Heart right ventricle (tissue), 16 donors: ENCODE results near the gene NIP7. TPM values are rescaled to one million over a fixed set of nuclear protein-coding genes. Genes with fewer than 3 reads are reported as not detected.
A peak's percentile ranks its signal among the peaks of the same experiment; 100 is the strongest.

ENCODE experiments used
- ATAC-seq, 8 donors: fragments of 200-7000 bp; cut with Tn5 transposase; one replicate each; pipeline ENCODE4 v1.9.1; 2020; ENCODE audit warnings: mild to moderate bottlenecking in 8 of 8, moderate library complexity in 8 of 8, moderate number of reproducible peaks in 1 of 8
- DNase-seq, 2 donors: peaks; one replicate each; pipeline ENCODE4 v3.0.0-alpha.2; 2020
- H3K27ac ChIP-seq, 10 donors: fragments of 200-600 bp; sonication (generic) in 2 of 10; one replicate each; pipeline versions ENCODE4 v1.5.0 to v1.8.0; 2020 to 2022; ENCODE audit warnings: mild to moderate bottlenecking in 3 of 10
- H3K27me3 ChIP-seq, 7 donors: fragments of 200-600 bp; one replicate each; pipeline ENCODE4 v1.8.0; 2021 to 2022; ENCODE audit warnings: mild to moderate bottlenecking in 2 of 7
- H3K36me3 ChIP-seq, 9 donors: fragments of 200-600 bp; sonication (generic) in 1 of 9; one replicate each; pipeline versions ENCODE4 v1.5.0 to v1.8.0; 2020 to 2022; ENCODE audit warnings: mild to moderate bottlenecking in 2 of 9
- H3K4me1 ChIP-seq, 9 donors: fragments of 200-600 bp; sonication (generic) in 1 of 9; one replicate each; pipeline versions ENCODE4 v1.5.0 to v1.8.0; 2020 to 2022; ENCODE audit warnings: mild to moderate bottlenecking in 4 of 9
- H3K4me3 ChIP-seq, 10 donors: fragments of 200-600 bp; sonication (generic) in 2 of 10; one replicate each; pipeline versions ENCODE4 v1.5.0 to v1.8.0; 2020 to 2022; ENCODE audit warnings: mild to moderate bottlenecking in 7 of 10, moderate library complexity in 2 of 10
- H3K9me3 ChIP-seq, 11 donors: fragments of 200-600 bp in 10 of 11; sonication (generic) in 2 of 11; one replicate each; pipeline versions ENCODE4 v1.5.0 to v1.8.0; 2013 to 2022; ENCODE audit warnings: mild to moderate bottlenecking in 2 of 11, control low read depth in 1 of 11, moderate library complexity in 1 of 11
- CTCF ChIP-seq, 9 donors: fragments of 200-600 bp; sonication (generic) in 2 of 9; IDR thresholded peaks; one replicate each; pipeline versions ENCODE4 v1.5.0 to v1.8.0; 2021 to 2022; ENCODE audit warnings: antibody characterized with exemption in 9 of 9, mild to moderate bottlenecking in 5 of 9, moderate library complexity in 1 of 9
- WGBS, 2 donors: extraction: QIAGEN DNeasy Blood & Tissue Kit; methylation state at CpG; one replicate each; pipeline ENCODE4 v1.1.7; 2013; ENCODE audit warnings: inconsistent platforms in 1 of 2; 5-methylcytosine and 5-hydroxymethylcytosine counted together
- intact Hi-C, 10 donors: fragments of 100-400 bp; cut with DNase I; formaldehyde crosslinking; loops; one replicate each; pipeline versions ENCODE4 v1.11.1 to v1.14.2; 2022
- polyA plus RNA-seq, 2 donors: library from polyadenylated mRNA; stranded (reverse); fragments of 200-250 nt; gene quantifications; one replicate each; pipeline ENCODE4 v1.2.3, GENCODE V29; 2013
- total RNA-seq, 10 donors: library from RNA; stranded (reverse); fragmentation: NEBNext Ultra II Directional in 3 of 10; extraction: Animal tissue kit (Norgen Biotek cat#: 25700) in 3 of 10; gene quantifications; one replicate each; pipeline versions ENCODE4 v1.2.1 to v1.2.4, GENCODE V29; 2021 to 2023
- donor health status: Arrhythmogenic right ventricular cardiomyopathy.
- donor health status: ischemic (EF 13 %, LVEDD 7.1; RV severe dilation, severe dysfunction).
- donor health status: healthy with polysubstance abuse.
- donor health status: DM: no; HTN: yes; CAD: no.
- donor health status: DM: no; HTN: no; CAD: no.
- donor health status: ischemic (EF 25% LVEDD 6.9; RV normal size, moderate dysfunction).
- donor health status: ischemic (EF 25% LVEDD 5.7; RV mildly dilated, moderate dysfunction).
- donor health status: healthy.
- donor health status: DM: yes; HTN: yes; CAD: no.
- donor health status: Ischemic cardiomyopathy.
- donor health status: ischemic (EF 35%, LVEDD 5.7; RV mildly dilated, moderate dysfunction).
- donor health status: nonischemic (EF 11% LVEDD 7.7; RV severe dilation, severe dysfunction).
- donor health status: DM: yes; HTN: yes; CAD: no.
- donor health status: PGD.
- donor health status: ischemic (EF 29% LVEDD 5.4; RV normal size, mild dysfunction).
- donor health status: nonischemic (EF 23%, LVEDD 6.1; RV moderate dilation, normal function).

Gene NIP7
- total and polyA plus RNA-seq, 12 donors = 6.1 to 15.8 (median 8.0) TPM

DNA sequence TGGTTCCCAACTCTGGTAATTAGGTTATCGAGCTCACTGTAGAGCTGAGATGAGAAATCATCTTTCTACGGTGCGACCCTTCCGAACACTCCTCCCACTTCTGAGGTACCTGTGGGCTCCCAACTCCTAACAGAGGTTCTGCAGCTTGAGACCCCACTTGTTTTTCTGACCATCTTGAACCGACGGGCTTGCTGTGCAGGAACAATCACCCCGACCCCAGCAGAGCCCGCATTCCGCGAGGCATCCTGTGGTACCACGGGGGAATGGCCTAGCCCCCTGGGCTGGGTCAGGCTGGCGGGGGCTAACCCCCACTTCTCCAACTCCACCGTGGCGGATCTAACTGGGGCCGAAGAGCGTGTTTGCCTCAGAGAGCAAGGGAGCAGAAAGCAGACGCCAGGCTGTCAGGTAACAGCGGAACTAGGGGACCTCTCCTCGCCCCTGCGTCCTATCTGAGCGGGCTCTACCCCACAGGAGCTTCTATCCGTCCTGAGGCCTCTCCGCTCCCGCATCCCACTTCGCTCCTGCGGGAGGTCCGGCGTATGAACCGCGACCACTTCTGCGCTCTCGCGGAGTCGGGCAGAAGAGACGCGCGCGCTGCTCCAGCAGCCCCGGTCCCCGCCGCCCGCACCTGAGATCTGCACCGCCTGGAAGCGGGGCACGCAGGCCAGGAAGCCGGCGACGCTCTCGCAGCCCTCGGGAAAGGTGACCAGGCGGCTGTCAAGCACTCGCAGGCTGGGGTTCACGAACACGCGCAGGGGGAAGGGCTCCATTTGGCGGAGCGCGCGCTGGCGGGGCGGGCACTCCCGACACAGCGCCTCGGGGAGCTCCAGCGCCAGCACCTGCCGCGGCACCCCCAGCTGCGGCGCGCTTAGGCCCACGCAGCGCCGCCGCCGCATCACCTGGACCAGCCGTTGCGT is 9.9 kb upstream of the NIP7 start:
- no peaks in the 10 kb centered on the region for H3K9me3 ChIP-seq
- H3K27me3 ChIP-seq = no peaks in the 10 kb centered on the region
- intact Hi-C loops = no loop called here
- H3K4me1 ChIP-seq = peaks cover 3 to 59% (median 52%) of the 10 kb centered on the region in 9 donors
- ATAC-seq = peak in 6 of 8 donors; percentile 7 to 53 (median 13)
- 6 to 7% methylated on average over 76 to 77 of the region's 77 CpGs for WGBS, 2 donors
- H3K4me3 ChIP-seq = peak overlapping the region; percentile 69 to 99 (median 90)
- TF ChIP-seq CTCF (IDR thresholded peaks at IDR 0.05) = no peak
- peak overlapping the region in 9 of 10 donors; percentile 88 to 97 (median 92) for H3K27ac ChIP-seq
- peak in 1 of 2 donors; percentile 39 for DNase-seq
- H3K36me3 ChIP-seq = peaks cover 0 to 74% (median 46%) of the 10 kb centered on the region in 9 donors

- H3K4me1 ChIP-seq = peaks cover 3 to 59% (median 51%) of the 10 kb centered on the region in 9 donors
- peak; percentile 95 for DNase-seq
- WGBS, 2 donors = 1% methylated on average over 90 to 93 of the region's 93 CpGs
- H3K27ac ChIP-seq = peak within 1 kb of the TSS; percentile 70 to 97 (median 92)
- no peaks in the 10 kb centered on the region for H3K27me3 ChIP-seq
- H3K36me3 ChIP-seq = peaks cover 0 to 74% (median 46%) of the 10 kb centered on the region in 9 donors
- intact Hi-C loops = no loop called here
- peak within 1 kb of the TSS; percentile 69 to 99 (median 90) for H3K4me3 ChIP-seq
- peak in 2 of 9 donors; percentile 19 to 37 for TF ChIP-seq CTCF (IDR thresholded peaks at IDR 0.05)
- no peaks in the 10 kb centered on the region for H3K9me3 ChIP-seq
- peak; percentile 97 to 99 (median 98) for ATAC-seq
These were observed 9.1 kb upstream of the NIP7 start, which contains the start of gene PDF for GRCh38 chr16:69330286-69331109. TSS of gene PDF (minus strand) at chr16:69330588. CDS start at chr16:69330570, 18 bp downstream.

- 93 to 95% methylated on average over 9 of the region's 9 CpGs for WGBS, 2 donors
- H3K4me3 ChIP-seq = no peak overlapping the region
- peaks cover 0 to 55% (median 42%) of the 10 kb centered on the region in 9 donors for H3K36me3 ChIP-seq
- peaks cover 3 to 34% (median 29%) of the 10 kb centered on the region in 9 donors for H3K4me1 ChIP-seq
- no peak for ATAC-seq
- no peak for TF ChIP-seq CTCF (IDR thresholded peaks at IDR 0.05)
- no peaks in the 10 kb centered on the region for H3K27me3 ChIP-seq
- intact Hi-C loops = no loop called here
- no peaks in the 10 kb centered on the region for H3K9me3 ChIP-seq
- no peak for DNase-seq
- H3K27ac ChIP-seq = no peak overlapping the region
These were observed 4.9 kb upstream of the NIP7 start for GRCh38 chr16:69334696-69335095.
